ENCODE results near the gene CIC.

CIC gene

GRCh38 chr19:42268704-42269477 is at the start of gene CIC:
TSS of gene CIC (plus strand) at chr19:42269252. CDS start at chr19:42271784, 2,532 bp downstream.
- peak; percentile 100 for DNase-seq

- DNase-seq, result peak; percentile 96 to 98
Measured at GRCh38 chr19:42219812-42220750, 49.0 kb upstream of the CIC start, which contains the start of gene ZNF526. TSS of gene ZNF526 (plus strand) at chr19:42220312. CDS start at chr19:42224404, 4,092 bp downstream.

- DNase-seq, result no peak
Measured at GRCh38 chr19:42220751-42221097, 48.3 kb upstream of the CIC start.

- no peak for DNase-seq
Measured at GRCh38 chr19:42224940-42225717, 43.9 kb upstream of the CIC start.

- no peak for DNase-seq
Measured at GRCh38 chr19:42225718-42226292, 43.2 kb upstream of the CIC start.

GRCh38 chr19:42226886-42227285 is 42.2 kb upstream of the CIC start:
- no peak for DNase-seq

- no peak for DNase-seq
Measured at GRCh38 chr19:42228641-42229040, 40.4 kb upstream of the CIC start.

- DNase-seq, result no peak
Measured at GRCh38 chr19:42229301-42229854, 39.7 kb upstream of the CIC start.

GRCh38 chr19:42229855-42230351 is 39.1 kb upstream of the CIC start:
- no peak for DNase-seq

GRCh38 chr19:42230571-42230970 is 38.5 kb upstream of the CIC start:
- DNase-seq, result no peak

- no peak for DNase-seq
Measured at GRCh38 chr19:42232435-42232834, 36.6 kb upstream of the CIC start.

GRCh38 chr19:42233106-42233505 is 35.9 kb upstream of the CIC start:
- DNase-seq, result no peak

- DNase-seq, result no peak
Measured at GRCh38 chr19:42233678-42234292, 35.3 kb upstream of the CIC start.

- no peak for DNase-seq
Measured at GRCh38 chr19:42234364-42234763, 34.7 kb upstream of the CIC start.

- DNase-seq, result no peak
Measured at GRCh38 chr19:42235181-42235580, 33.9 kb upstream of the CIC start.

GRCh38 chr19:42239544-42240220 is 29.4 kb upstream of the CIC start:
- DNase-seq, result no peak

- DNase-seq, result no peak
Measured at GRCh38 chr19:42241279-42241678, 27.8 kb upstream of the CIC start.

GRCh38 chr19:42242069-42242511 is 27.0 kb upstream of the CIC start:
- DNase-seq, result no peak

GRCh38 chr19:42242512-42243409 is 26.3 kb upstream of the CIC start, which contains the start of gene GSK3A:
TSS of gene GSK3A (minus strand) at chr19:42242602. CDS start at chr19:42242465, 137 bp downstream.
- DNase-seq, result peak; percentile 100
